CD8-positive, alpha-beta memory T cell (primary cell): ENCODE measurements around the gene ASPA. TPM values are rescaled to one million over a fixed set of nuclear protein-coding genes. Genes with fewer than 3 reads are reported as not detected.
A peak's percentile ranks its signal among the peaks of the same experiment; 100 is the strongest.
"Not testable (repeated sequence)": the region's sequence is repeated elsewhere in the genome, so short reads cannot be mapped to it uniquely, and the experiment has no call there.

ENCODE experiments used
- CTCF ChIA-PET: fragments of 350-600 bp; sonication (Branson Sonifier 250); formaldehyde crosslinking; loops from one replicate; lab custom pipeline; 2021; ENCODE audit warnings: antibody characterized with exemption; lab: Charles Lee
- POLR2A ChIA-PET: fragments of 350-600 bp; sonication (Branson Sonifier 250); formaldehyde crosslinking; loops from one replicate; lab custom pipeline; 2021; ENCODE audit warnings: antibody characterized with exemption; lab: Charles Lee
- DNase-seq, 5 donors: peaks; one replicate each; pipeline versions ENCODE4 v3.0.0 to v3.0.0-alpha.2; 2020 to 2022; ENCODE audit warnings: mixed read lengths in 1 of 5
- H3K27ac ChIP-seq: one replicate; pipeline ENCODE4 v1.7.0; 2013; ENCODE audit warnings: low read depth, mild to moderate bottlenecking, low read length, moderate library complexity
- H3K27me3 ChIP-seq: 2 replicates; pipeline ENCODE4 v1.7.0; 2013; ENCODE audit warnings: low read length, mild to moderate bottlenecking; ENCODE audit not compliant: insufficient read depth, poor library complexity, severe bottlenecking
- H3K36me3 ChIP-seq: 2 replicates; pipeline ENCODE4 v1.7.0; 2013; ENCODE audit warnings: mild to moderate bottlenecking, low read length, moderate library complexity; ENCODE audit not compliant: insufficient read depth
- H3K4me1 ChIP-seq: 2 replicates; pipeline ENCODE4 v1.7.0; 2013; ENCODE audit warnings: mild to moderate bottlenecking, low read length, moderate library complexity; ENCODE audit not compliant: insufficient read depth
- H3K4me3 ChIP-seq: 2 replicates; pipeline ENCODE4 v1.7.0; 2013; ENCODE audit warnings: mild to moderate bottlenecking, low read length
- H3K9me3 ChIP-seq: 2 replicates; pipeline ENCODE4 v1.7.0; 2013; ENCODE audit warnings: mild to moderate bottlenecking, low read length
- H3K27ac Mint-ChIP-seq, 8 donors: one replicate each; pipeline ENCODE4 v1.8.0; 2020 to 2021; ENCODE audit warnings: mixed read lengths in 8 of 8, mild to moderate bottlenecking in 6 of 8, inconsistent platforms in 3 of 8, moderate library complexity in 3 of 8
- H3K27me3 Mint-ChIP-seq, 2 donors: one replicate each; pipeline ENCODE4 v1.8.0; 2020 to 2021; ENCODE audit warnings: mixed read lengths in 2 of 2, mild to moderate bottlenecking in 1 of 2, moderate library complexity in 1 of 2
- H3K36me3 Mint-ChIP-seq, 3 donors: one replicate each; pipeline ENCODE4 v1.8.0; 2020 to 2021; ENCODE audit warnings: mixed read lengths in 3 of 3, inconsistent platforms in 1 of 3, mild to moderate bottlenecking in 1 of 3
- H3K4me1 Mint-ChIP-seq, 3 donors: one replicate each; pipeline ENCODE4 v1.8.0; 2020 to 2021; ENCODE audit warnings: mixed read lengths in 3 of 3, inconsistent platforms in 1 of 3, mild to moderate bottlenecking in 1 of 3
- H3K4me3 Mint-ChIP-seq, 7 donors: one replicate each; pipeline ENCODE4 v1.8.0; 2020 to 2021; ENCODE audit warnings: mixed read lengths in 7 of 7, mild to moderate bottlenecking in 6 of 7, moderate library complexity in 4 of 7, inconsistent platforms in 2 of 7
- H3K9me3 Mint-ChIP-seq, 5 donors: one replicate each; pipeline ENCODE4 v1.8.0; 2020 to 2022; ENCODE audit warnings: mixed read lengths in 5 of 5, mild to moderate bottlenecking in 3 of 5, moderate library complexity in 2 of 5, inconsistent platforms in 1 of 5
- polyA plus RNA-seq: library from polyadenylated mRNA; unstranded; fragments of 300-500 nt; fragmentation: Illumina TruSeq; gene quantifications from one replicate; pipeline ENCODE4 v1.2.3, GENCODE V29; 2021
- total RNA-seq, 2 experiments: library from RNA; stranded (reverse); gene quantifications; one replicate each; pipeline ENCODE4 v1.2.3, GENCODE V29; 2021

The ASPA gene
- not detected for total RNA-seq
- not detected for polyA plus RNA-seq

- Histone ChIP-seq H3K4me1 (no peaks in the 10 kb centered on the region), H3K9me3 (no peaks in the 10 kb centered on the region), H3K36me3 (no peaks in the 10 kb centered on the region), H3K27ac (no peak within 1 kb of the TSS), H3K4me3 (no peak within 1 kb of the TSS), H3K27me3 (peaks cover 6% of the 10 kb centered on the region)
- no peak within 1 kb of the TSS for H3K27ac Mint-ChIP-seq
- H3K9me3 Mint-ChIP-seq = no peaks in the 10 kb centered on the region
- DNase-seq = no peak
- CTCF ChIA-PET = no interaction called here
- POLR2A ChIA-PET = no interaction called here
- H3K4me3 Mint-ChIP-seq = peak within 1 kb of the TSS; percentile 12 to 70 (median 42)
- H3K4me1 Mint-ChIP-seq = peaks cover 2 to 9% (median 6%) of the 10 kb centered on the region in 3 donors
- peaks cover 2 to 17% of the 10 kb centered on the region in 2 donors for H3K27me3 Mint-ChIP-seq
- H3K36me3 Mint-ChIP-seq = no peaks in the 10 kb centered on the region
Measured at GRCh38 chr17:3475812-3476610, at the start of gene ASPA. ASPA (plus strand) TSS chr17:3475997; CDS start chr17:3476160, 163 bp downstream.

GRCh38 chr17:3433215-3433614 is 42.6 kb upstream of the ASPA start:
- H3K9me3 ChIP-seq, H3K4me1 ChIP-seq, DNase-seq, H3K36me3 ChIP-seq, H3K4me3 Mint-ChIP-seq, H3K27me3 ChIP-seq, CTCF ChIA-PET, H3K27ac Mint-ChIP-seq, H3K36me3 Mint-ChIP-seq, H3K4me3 ChIP-seq, POLR2A ChIA-PET, H3K4me1 Mint-ChIP-seq, H3K27ac ChIP-seq: not testable (repeated sequence)
- Mint-ChIP-seq H3K27me3 (peaks cover 24 to 39% of the 10 kb centered on the region in 2 donors), H3K9me3 (peaks cover 2 to 19% (median 4%) of the 10 kb centered on the region in 5 donors)

- Histone ChIP-seq H3K36me3 (no peaks in the 10 kb centered on the region), H3K4me1 (no peaks in the 10 kb centered on the region), H3K4me3 (no peak within 1 kb of the TSS), H3K27me3 (no peaks in the 10 kb centered on the region), H3K27ac (no peak within 1 kb of the TSS), H3K9me3 (no peaks in the 10 kb centered on the region)
- Mint-ChIP-seq H3K4me3 (no peak within 1 kb of the TSS), H3K27ac (no peak within 1 kb of the TSS), H3K36me3 (peaks cover 0 to 2% (median 0%) of the 10 kb centered on the region in 3 donors), H3K4me1 (no peaks in the 10 kb centered on the region), H3K27me3 (peaks cover 22 to 34% of the 10 kb centered on the region in 2 donors), H3K9me3 (peaks cover 2 to 18% (median 4%) of the 10 kb centered on the region in 5 donors)
- POLR2A ChIA-PET = no interaction called here
- CTCF ChIA-PET = no interaction called here
- no peak for DNase-seq
Measured at GRCh38 chr17:3433741-3434140, 42.1 kb upstream of the ASPA start, which contains the start of gene OR1E2. OR1E2 (minus strand) TSS chr17:3433841; CDS start chr17:3433841, 0 bp downstream.

- no peaks in the 10 kb centered on the region for H3K4me1 Mint-ChIP-seq
Measured at GRCh38 chr17:3438368-3438767, 37.4 kb upstream of the ASPA start.

DNA sequence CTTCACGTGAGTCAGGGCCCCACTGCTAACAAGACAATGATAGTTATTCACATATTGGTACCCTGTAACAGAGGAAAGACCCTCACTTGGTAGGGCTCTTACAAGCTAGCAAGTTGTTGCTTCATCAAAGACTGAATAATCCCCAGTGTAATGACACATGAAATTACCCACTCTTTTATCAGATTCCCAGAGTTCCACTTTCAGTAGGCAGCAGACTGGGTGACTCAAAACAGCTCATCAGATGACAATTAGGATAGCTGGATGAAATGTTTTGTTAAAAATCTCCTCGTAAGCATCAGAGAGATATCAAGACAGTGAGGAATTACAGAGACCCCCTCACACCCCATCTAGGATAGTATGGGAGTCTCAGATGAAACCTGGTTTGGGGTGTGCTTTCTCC is 35.3 kb upstream of the ASPA start:
- Mint-ChIP-seq H3K36me3 (peaks cover 0 to 2% (median 0%) of the 10 kb centered on the region in 3 donors), H3K27ac (no peak overlapping the region), H3K27me3 (peaks cover 9 to 42% of the 10 kb centered on the region in 2 donors), H3K4me3 (no peak overlapping the region), H3K9me3 (no peaks in the 10 kb centered on the region), H3K4me1 (no peaks in the 10 kb centered on the region)
- no peak for DNase-seq
- Histone ChIP-seq H3K27ac (no peak overlapping the region), H3K36me3 (no peaks in the 10 kb centered on the region), H3K27me3 (no peaks in the 10 kb centered on the region), H3K4me3 (no peak overlapping the region), H3K9me3 (no peaks in the 10 kb centered on the region), H3K4me1 (no peaks in the 10 kb centered on the region)
- ChIA-PET POLR2A (no interaction called here), CTCF (no interaction called here)

More at GRCh38 chr17:3438368-3438767, 37.4 kb upstream of the ASPA start:
- Mint-ChIP-seq H3K4me3 (no peak overlapping the region), H3K9me3 (peaks cover 0 to under 1% (median 0%) of the 10 kb centered on the region in 5 donors), H3K36me3 (peaks cover 0 to 2% (median 0%) of the 10 kb centered on the region in 3 donors), H3K27me3 (peaks cover 15 to 43% of the 10 kb centered on the region in 2 donors), H3K27ac (no peak overlapping the region)
- ChIA-PET POLR2A (no interaction called here), CTCF (no interaction called here)
- DNase-seq = no peak
- Histone ChIP-seq H3K4me1 (no peaks in the 10 kb centered on the region), H3K27me3 (no peaks in the 10 kb centered on the region), H3K4me3 (no peak overlapping the region), H3K27ac (no peak overlapping the region), H3K36me3 (no peaks in the 10 kb centered on the region), H3K9me3 (no peaks in the 10 kb centered on the region)

DNA sequence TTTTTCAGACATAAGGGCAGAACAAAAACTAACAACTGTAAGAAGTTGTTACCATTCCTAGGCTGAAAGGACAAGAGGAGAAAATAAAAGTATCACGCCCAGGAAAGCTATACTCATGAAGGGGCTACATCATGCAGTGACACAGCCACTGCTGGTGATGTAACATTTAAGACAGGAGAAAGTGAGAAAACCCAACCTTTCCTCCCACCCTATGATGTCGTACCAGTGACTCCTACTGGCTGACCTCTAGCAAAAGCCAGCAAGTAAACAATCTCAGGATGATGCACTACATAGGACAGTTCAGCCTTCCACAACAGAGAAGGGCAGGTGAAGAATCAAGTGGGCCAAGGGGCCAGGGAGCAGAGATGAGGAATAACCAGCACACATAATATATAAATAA is 28.2 kb upstream of the ASPA start:
- Histone ChIP-seq H3K27ac (no peak overlapping the region), H3K4me3 (no peak overlapping the region), H3K27me3 (peaks cover 4% of the 10 kb centered on the region), H3K4me1 (no peaks in the 10 kb centered on the region), H3K9me3 (no peaks in the 10 kb centered on the region), H3K36me3 (no peaks in the 10 kb centered on the region)
- no peaks in the 10 kb centered on the region for H3K9me3 Mint-ChIP-seq
- H3K27ac Mint-ChIP-seq = peak overlapping the region in 1 of 8 donors; percentile 34
- peaks cover 11 to 52% of the 10 kb centered on the region in 2 donors for H3K27me3 Mint-ChIP-seq
- no peaks in the 10 kb centered on the region for H3K36me3 Mint-ChIP-seq
- ChIA-PET POLR2A (interaction anchor here (0.6 kb wide), 1 partner anchor 18 kb away, joined by 3 read pairs; no protein-coding TSS in a partner anchor), CTCF (no interaction called here)
- no peak for DNase-seq
- H3K4me1 Mint-ChIP-seq = no peaks in the 10 kb centered on the region
- H3K4me3 Mint-ChIP-seq = no peak overlapping the region

DNA sequence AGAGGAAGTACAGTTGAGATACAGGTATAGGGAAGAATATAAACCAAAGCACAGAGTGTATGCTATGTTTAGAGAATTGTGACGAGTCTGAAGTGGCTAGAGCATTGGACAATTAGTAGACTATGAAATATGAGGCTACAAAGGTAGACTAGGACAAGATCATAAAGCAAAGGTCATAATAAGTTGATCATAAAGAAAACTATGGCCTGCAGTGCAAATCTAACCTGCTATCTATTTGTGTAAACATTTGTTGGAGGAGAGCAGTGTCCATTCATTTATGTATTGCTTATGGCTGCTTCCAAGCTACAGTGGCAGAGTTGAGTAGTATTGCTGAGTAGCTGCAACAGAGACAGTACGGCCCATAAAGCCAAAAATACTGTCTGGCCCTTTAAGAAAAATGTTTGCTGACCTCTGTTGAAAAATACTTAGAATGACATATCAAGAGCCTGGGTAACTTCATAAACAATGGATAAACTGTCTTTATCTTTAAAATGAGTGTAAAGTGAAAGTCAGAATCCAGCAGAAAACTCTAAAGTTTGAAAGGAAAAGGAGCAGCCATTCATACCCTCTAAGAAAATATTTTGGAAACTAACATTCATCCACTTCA is 27.6 kb upstream of the ASPA start:
- no peak for DNase-seq
- CTCF ChIA-PET = no interaction called here
- Histone ChIP-seq H3K27me3 (peaks cover 4% of the 10 kb centered on the region), H3K36me3 (no peaks in the 10 kb centered on the region), H3K27ac (no peak overlapping the region), H3K4me1 (no peaks in the 10 kb centered on the region), H3K9me3 (no peaks in the 10 kb centered on the region), H3K4me3 (no peak overlapping the region)
- Mint-ChIP-seq H3K4me3 (no peak overlapping the region), H3K27me3 (peaks cover 13 to 53% of the 10 kb centered on the region in 2 donors), H3K36me3 (no peaks in the 10 kb centered on the region), H3K27ac (peak overlapping the region in 1 of 8 donors; percentile 34), H3K4me1 (no peaks in the 10 kb centered on the region), H3K9me3 (no peaks in the 10 kb centered on the region)
- POLR2A ChIA-PET = no interaction called here

GRCh38 chr17:3466355-3466754 is 9.4 kb upstream of the ASPA start:
- POLR2A ChIA-PET = not testable (repeated sequence)

More at GRCh38 chr17:3466355-3466754, 9.4 kb upstream of the ASPA start:
- H3K9me3 ChIP-seq, H3K36me3 Mint-ChIP-seq, H3K27ac Mint-ChIP-seq, H3K4me1 Mint-ChIP-seq, H3K4me3 ChIP-seq, H3K27ac ChIP-seq, H3K36me3 ChIP-seq, H3K9me3 Mint-ChIP-seq, H3K27me3 ChIP-seq, H3K4me1 ChIP-seq, DNase-seq, CTCF ChIA-PET, H3K4me3 Mint-ChIP-seq: not testable (repeated sequence)
- peaks cover 1 to 23% of the 10 kb centered on the region in 2 donors for H3K27me3 Mint-ChIP-seq
